HEK293 (cell line): Measurements from ENCODE around the gene NOSIP.

Experiments
- GFI1B ChIP-seq: fragments of 450-650 bp; formaldehyde crosslinking; IDR thresholded peaks from 2 replicates; pipeline ENCODE4 v1.5.1; 2016; ENCODE audit warnings: missing biosample characterization, missing genetic modification characterization
- GLIS1 ChIP-seq: fragments of 450-650 bp; formaldehyde crosslinking; IDR thresholded peaks from 2 replicates; pipeline ENCODE4 v1.5.1; 2016; ENCODE audit warnings: missing biosample characterization, missing genetic modification characterization
- IKZF3 ChIP-seq: fragments of 450-650 bp; IDR thresholded peaks from 2 replicates; pipeline ENCODE4 v1.5.0; 2018; ENCODE audit warnings: missing biosample characterization, mild to moderate bottlenecking, missing genetic modification characterization, moderate library complexity
- REPIN1 ChIP-seq: fragments of 450-650 bp; formaldehyde crosslinking; IDR thresholded peaks from 2 replicates; pipeline ENCODE4 v1.5.1; 2017; ENCODE audit warnings: missing biosample characterization, missing genetic modification characterization, low read depth
- SALL2 ChIP-seq: fragments of 450-650 bp; formaldehyde crosslinking; IDR thresholded peaks from 2 replicates; pipeline ENCODE4 v1.5.0; 2017; ENCODE audit warnings: missing biosample characterization, mild to moderate bottlenecking, missing genetic modification characterization, borderline replicate concordance
- SCRT1 ChIP-seq: fragments of 450-650 bp; formaldehyde crosslinking; IDR thresholded peaks from 2 replicates; pipeline ENCODE4 v1.5.1; 2016; ENCODE audit warnings: missing biosample characterization, missing genetic modification characterization, borderline replicate concordance
- SP3 ChIP-seq: fragments of 450-650 bp; formaldehyde crosslinking; IDR thresholded peaks from 2 replicates; pipeline ENCODE4 v1.5.1; 2016; ENCODE audit warnings: missing biosample characterization, missing genetic modification characterization
- WT1 ChIP-seq: fragments of 450-650 bp; formaldehyde crosslinking; IDR thresholded peaks from 2 replicates; pipeline ENCODE4 v1.5.1; 2016; ENCODE audit warnings: missing biosample characterization, missing genetic modification characterization
- ZFHX2 ChIP-seq: fragments of 450-650 bp; formaldehyde crosslinking; conservative IDR thresholded peaks from 2 replicates; pipeline ENCODE4 v1.5.1; 2016; ENCODE audit warnings: missing biosample characterization, missing genetic modification characterization
- ZNF112 ChIP-seq: fragments of 450-650 bp; formaldehyde crosslinking; IDR thresholded peaks from 2 replicates; pipeline ENCODE4 v1.5.0; 2017; ENCODE audit warnings: missing biosample characterization, missing genetic modification characterization
- ZNF121 ChIP-seq: fragments of 450-650 bp; formaldehyde crosslinking; IDR thresholded peaks from 2 replicates; pipeline ENCODE4 v1.5.1; 2016; ENCODE audit warnings: missing biosample characterization, missing genetic modification characterization
- ZNF140 ChIP-seq: fragments of 450-650 bp; formaldehyde crosslinking; IDR thresholded peaks from 2 replicates; pipeline ENCODE4 v1.5.1; 2016; ENCODE audit warnings: missing biosample characterization, missing genetic modification characterization
- ZNF146 ChIP-seq: fragments of 450-650 bp; formaldehyde crosslinking; IDR thresholded peaks from 2 replicates; pipeline ENCODE4 v1.5.1; 2016; ENCODE audit warnings: missing biosample characterization, missing genetic modification characterization
- ZNF155 ChIP-seq: fragments of 450-650 bp; formaldehyde crosslinking; IDR thresholded peaks from 2 replicates; pipeline ENCODE4 v1.5.1; 2016; ENCODE audit warnings: missing biosample characterization, missing genetic modification characterization
- ZNF24 ChIP-seq: fragments of 450-650 bp; formaldehyde crosslinking; IDR thresholded peaks from 2 replicates; pipeline ENCODE4 v1.5.1; 2016; ENCODE audit warnings: missing biosample characterization, missing genetic modification characterization
- ZNF366 ChIP-seq: fragments of 450-650 bp; formaldehyde crosslinking; conservative IDR thresholded peaks from 2 replicates; pipeline ENCODE4 v1.5.1; 2016; ENCODE audit warnings: missing biosample characterization, missing genetic modification characterization
- ZNF426 ChIP-seq: fragments of 450-650 bp; formaldehyde crosslinking; IDR thresholded peaks from 2 replicates; pipeline ENCODE4 v1.5.1; 2017; ENCODE audit warnings: missing biosample characterization, missing genetic modification characterization, mild to moderate bottlenecking, inconsistent platforms, moderate library complexity
- ZNF501 ChIP-seq: fragments of 450-650 bp; formaldehyde crosslinking; IDR thresholded peaks from 2 replicates; pipeline ENCODE4 v1.5.1; 2016; ENCODE audit warnings: missing biosample characterization, missing genetic modification characterization
- ZNF596 ChIP-seq: fragments of 450-650 bp; IDR thresholded peaks from 2 replicates; pipeline ENCODE4 v1.5.0; 2018; ENCODE audit warnings: missing biosample characterization, mild to moderate bottlenecking, missing genetic modification characterization, moderate library complexity
- ZNF670 ChIP-seq: fragments of 450-650 bp; formaldehyde crosslinking; IDR thresholded peaks from 2 replicates; pipeline ENCODE4 v1.5.1; 2016; ENCODE audit warnings: missing biosample characterization, missing genetic modification characterization, low read depth
- ZNF785 ChIP-seq: fragments of 450-650 bp; formaldehyde crosslinking; IDR thresholded peaks from 2 replicates; pipeline ENCODE4 v1.5.1; 2016; ENCODE audit warnings: missing biosample characterization, missing genetic modification characterization
- TF ChIP-seq, protein P1 (sequence below): fragments of 450-650 bp; formaldehyde crosslinking; conservative IDR thresholded peaks from 2 replicates; pipeline ENCODE4 v1.5.1; 2016; ENCODE audit warnings: low read depth, missing biosample characterization, missing genetic modification characterization
- TF ChIP-seq, protein P2 (sequence below): fragments of 450-650 bp; formaldehyde crosslinking; IDR thresholded peaks from 2 replicates; pipeline ENCODE4 v1.5.1; 2016; ENCODE audit warnings: missing biosample characterization, missing genetic modification characterization
- TF ChIP-seq, protein P3 (sequence below): sonication (generic); formaldehyde crosslinking; IDR thresholded peaks from 2 replicates; pipeline ENCODE4 v1.8.1; 2022; ENCODE audit warnings: mild to moderate bottlenecking, moderate library complexity, missing genetic modification reagents
- TF ChIP-seq, protein P4 (sequence below): fragments of 450-650 bp; formaldehyde crosslinking; IDR thresholded peaks from 2 replicates; pipeline ENCODE4 v1.5.1; 2017; ENCODE audit warnings: missing biosample characterization, missing genetic modification characterization
- TF ChIP-seq, protein P5 (sequence below): fragments of 450-650 bp; formaldehyde crosslinking; IDR thresholded peaks from 2 replicates; pipeline ENCODE4 v1.5.1; 2016; ENCODE audit warnings: missing biosample characterization, missing genetic modification characterization, low read depth

Gene NOSIP

DNA sequence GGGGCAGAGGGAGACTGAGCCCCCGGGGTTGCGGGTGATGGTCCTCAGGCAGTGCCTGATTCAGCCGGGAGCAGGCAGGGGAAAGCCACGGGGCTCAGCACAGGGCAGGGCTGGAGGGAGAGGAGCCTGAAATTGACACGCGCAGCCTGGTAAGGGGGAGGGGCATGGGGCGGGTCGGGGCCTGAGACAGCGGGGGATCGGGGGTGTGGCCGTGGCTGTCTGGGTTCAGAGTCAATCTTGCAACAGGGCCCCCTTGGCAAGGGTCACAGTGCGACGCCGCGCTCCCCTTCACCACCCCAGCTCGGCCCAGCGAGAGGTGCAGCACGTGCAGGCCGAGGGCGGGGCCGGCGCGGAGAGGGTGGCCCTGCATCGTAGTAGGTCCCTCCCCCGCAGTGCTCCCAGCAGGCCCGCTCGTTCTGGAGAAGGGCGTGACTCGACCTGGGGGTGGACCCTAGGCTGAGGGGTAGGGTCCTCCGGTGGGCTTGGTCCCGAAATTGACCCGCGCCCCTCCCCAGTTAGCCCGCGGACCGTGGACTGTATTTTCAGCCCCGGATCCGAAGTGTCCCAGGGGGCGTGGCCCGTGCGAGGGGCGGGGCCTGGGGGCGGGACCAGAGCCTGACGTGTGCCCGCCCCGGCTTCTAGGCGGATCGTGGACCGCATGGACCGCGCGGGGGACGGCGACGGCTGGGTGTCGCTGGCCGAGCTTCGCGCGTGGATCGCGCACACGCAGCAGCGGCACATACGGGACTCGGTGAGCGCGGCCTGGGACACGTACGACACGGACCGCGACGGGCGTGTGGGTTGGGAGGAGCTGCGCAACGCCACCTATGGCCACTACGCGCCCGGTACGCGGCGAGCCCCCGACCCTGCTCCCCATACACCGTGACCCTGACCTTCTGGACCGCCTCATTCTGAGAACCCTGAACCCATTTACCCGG is 46.5 kb downstream of the NOSIP start (continued):
- TF ChIP-seq, protein P1, sequence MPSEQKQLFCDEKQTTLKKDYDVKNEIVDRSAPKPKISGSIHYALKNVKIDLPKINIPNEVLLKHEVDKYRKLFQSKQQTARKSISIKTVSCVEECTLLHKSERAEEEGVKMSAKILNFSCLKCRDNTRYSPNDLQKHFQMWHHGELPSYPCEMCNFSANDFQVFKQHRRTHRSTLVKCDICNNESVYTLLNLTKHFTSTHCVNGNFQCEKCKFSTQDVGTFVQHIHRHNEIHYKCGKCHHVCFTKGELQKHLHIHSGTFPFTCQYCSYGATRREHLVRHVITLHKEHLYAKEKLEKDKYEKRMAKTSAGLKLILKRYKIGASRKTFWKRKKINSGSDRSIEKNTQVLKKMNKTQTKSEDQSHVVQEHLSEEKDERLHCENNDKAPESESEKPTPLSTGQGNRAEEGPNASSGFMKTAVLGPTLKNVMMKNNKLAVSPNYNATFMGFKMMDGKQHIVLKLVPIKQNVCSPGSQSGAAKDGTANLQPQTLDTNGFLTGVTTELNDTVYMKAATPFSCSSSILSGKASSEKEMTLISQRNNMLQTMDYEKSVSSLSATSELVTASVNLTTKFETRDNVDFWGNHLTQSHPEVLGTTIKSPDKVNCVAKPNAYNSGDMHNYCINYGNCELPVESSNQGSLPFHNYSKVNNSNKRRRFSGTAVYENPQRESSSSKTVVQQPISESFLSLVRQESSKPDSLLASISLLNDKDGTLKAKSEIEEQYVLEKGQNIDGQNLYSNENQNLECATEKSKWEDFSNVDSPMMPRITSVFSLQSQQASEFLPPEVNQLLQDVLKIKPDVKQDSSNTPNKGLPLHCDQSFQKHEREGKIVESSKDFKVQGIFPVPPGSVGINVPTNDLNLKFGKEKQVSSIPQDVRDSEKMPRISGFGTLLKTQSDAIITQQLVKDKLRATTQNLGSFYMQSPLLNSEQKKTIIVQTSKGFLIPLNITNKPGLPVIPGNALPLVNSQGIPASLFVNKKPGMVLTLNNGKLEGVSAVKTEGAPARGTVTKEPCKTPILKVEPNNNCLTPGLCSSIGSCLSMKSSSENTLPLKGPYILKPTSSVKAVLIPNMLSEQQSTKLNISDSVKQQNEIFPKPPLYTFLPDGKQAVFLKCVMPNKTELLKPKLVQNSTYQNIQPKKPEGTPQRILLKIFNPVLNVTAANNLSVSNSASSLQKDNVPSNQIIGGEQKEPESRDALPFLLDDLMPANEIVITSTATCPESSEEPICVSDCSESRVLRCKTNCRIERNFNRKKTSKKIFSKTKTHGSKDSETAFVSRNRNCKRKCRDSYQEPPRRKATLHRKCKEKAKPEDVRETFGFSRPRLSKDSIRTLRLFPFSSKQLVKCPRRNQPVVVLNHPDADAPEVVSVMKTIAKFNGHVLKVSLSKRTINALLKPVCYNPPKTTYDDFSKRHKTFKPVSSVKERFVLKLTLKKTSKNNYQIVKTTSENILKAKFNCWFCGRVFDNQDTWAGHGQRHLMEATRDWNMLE (tag by site-specific recombination): no peak
- no peak for TF ChIP-seq ZNF596 (tag by site-specific recombination)
- TF ChIP-seq REPIN1 (tag by site-specific recombination): no peak
- no peak for TF ChIP-seq GFI1B (tag by site-specific recombination)
- TF ChIP-seq ZNF140 (tag by site-specific recombination): no peak
- TF ChIP-seq ZNF426 (tag by site-specific recombination): no peak
- no peak for TF ChIP-seq SALL2
- peak; percentile 58 for TF ChIP-seq ZFHX2 (tag by site-specific recombination)
- no peak for TF ChIP-seq ZNF501 (tag by site-specific recombination)
- TF ChIP-seq SCRT1 (tag by site-specific recombination): no peak
- TF ChIP-seq ZNF366 (tag by site-specific recombination): 0 out of 2 replicates have a peak, but pooled peaks have one; percentile 2
- no peak; the same call in 1 of the 2 replicates for TF ChIP-seq ZNF785
- TF ChIP-seq WT1 (tag by site-specific recombination): no peak
- no peak for TF ChIP-seq ZNF670
- TF ChIP-seq, protein P2, sequence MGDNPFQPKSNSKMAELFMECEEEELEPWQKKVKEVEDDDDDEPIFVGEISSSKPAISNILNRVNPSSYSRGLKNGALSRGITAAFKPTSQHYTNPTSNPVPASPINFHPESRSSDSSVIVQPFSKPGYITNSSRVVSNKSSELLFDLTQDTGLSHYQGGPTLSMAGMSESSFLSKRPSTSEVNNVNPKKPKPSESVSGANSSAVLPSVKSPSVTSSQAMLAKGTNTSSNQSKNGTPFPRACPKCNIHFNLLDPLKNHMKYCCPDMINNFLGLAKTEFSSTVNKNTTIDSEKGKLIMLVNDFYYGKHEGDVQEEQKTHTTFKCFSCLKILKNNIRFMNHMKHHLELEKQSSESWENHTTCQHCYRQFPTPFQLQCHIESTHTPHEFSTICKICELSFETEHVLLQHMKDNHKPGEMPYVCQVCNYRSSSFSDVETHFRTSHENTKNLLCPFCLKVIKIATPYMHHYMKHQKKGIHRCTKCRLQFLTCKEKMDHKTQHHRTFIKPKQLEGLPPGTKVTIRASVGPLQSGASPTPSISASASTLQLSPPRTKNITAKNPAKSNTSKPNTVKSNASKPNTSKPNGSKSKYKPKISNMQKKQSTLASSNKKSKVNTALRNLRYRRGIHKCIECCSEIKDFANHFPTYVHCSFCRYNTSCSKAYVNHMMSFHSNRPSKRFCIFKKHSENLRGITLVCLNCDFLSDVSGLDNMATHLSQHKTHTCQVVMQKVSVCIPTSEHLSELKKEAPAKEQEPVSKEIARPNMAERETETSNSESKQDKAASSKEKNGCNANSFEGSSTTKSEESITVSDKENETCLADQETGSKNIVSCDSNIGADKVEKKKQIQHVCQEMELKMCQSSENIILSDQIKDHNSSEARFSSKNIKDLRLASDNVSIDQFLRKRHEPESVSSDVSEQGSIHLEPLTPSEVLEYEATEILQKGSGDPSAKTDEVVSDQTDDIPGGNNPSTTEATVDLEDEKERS: no peak
- TF ChIP-seq, protein P3, sequence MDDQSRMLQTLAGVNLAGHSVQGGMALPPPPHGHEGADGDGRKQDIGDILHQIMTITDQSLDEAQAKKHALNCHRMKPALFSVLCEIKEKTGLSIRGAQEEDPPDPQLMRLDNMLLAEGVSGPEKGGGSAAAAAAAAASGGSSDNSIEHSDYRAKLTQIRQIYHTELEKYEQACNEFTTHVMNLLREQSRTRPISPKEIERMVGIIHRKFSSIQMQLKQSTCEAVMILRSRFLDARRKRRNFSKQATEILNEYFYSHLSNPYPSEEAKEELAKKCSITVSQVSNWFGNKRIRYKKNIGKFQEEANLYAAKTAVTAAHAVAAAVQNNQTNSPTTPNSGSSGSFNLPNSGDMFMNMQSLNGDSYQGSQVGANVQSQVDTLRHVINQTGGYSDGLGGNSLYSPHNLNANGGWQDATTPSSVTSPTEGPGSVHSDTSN (CRISPR knock-in tag): 0 out of 2 replicates have a peak, but pooled peaks have one; percentile 21
- TF ChIP-seq, protein P4, sequence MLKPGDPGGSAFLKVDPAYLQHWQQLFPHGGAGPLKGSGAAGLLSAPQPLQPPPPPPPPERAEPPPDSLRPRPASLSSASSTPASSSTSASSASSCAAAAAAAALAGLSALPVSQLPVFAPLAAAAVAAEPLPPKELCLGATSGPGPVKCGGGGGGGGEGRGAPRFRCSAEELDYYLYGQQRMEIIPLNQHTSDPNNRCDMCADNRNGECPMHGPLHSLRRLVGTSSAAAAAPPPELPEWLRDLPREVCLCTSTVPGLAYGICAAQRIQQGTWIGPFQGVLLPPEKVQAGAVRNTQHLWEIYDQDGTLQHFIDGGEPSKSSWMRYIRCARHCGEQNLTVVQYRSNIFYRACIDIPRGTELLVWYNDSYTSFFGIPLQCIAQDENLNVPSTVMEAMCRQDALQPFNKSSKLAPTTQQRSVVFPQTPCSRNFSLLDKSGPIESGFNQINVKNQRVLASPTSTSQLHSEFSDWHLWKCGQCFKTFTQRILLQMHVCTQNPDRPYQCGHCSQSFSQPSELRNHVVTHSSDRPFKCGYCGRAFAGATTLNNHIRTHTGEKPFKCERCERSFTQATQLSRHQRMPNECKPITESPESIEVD: no peak
- TF ChIP-seq IKZF3 (tag by site-specific recombination): no peak
- TF ChIP-seq ZNF24 (tag by site-specific recombination): no peak; the same call in 1 of the 2 replicates
- TF ChIP-seq, protein P5, sequence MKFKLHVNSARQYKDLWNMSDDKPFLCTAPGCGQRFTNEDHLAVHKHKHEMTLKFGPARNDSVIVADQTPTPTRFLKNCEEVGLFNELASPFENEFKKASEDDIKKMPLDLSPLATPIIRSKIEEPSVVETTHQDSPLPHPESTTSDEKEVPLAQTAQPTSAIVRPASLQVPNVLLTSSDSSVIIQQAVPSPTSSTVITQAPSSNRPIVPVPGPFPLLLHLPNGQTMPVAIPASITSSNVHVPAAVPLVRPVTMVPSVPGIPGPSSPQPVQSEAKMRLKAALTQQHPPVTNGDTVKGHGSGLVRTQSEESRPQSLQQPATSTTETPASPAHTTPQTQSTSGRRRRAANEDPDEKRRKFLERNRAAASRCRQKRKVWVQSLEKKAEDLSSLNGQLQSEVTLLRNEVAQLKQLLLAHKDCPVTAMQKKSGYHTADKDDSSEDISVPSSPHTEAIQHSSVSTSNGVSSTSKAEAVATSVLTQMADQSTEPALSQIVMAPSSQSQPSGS: no peak
- no peak for TF ChIP-seq ZNF112 (tag by site-specific recombination)
- no peak for TF ChIP-seq ZNF121 (tag by site-specific recombination)
- TF ChIP-seq SP3 (tag by site-specific recombination): peak; percentile 89
- TF ChIP-seq ZNF155: no peak
- TF ChIP-seq GLIS1 (tag by site-specific recombination): peak; percentile 81
- no peak for TF ChIP-seq ZNF146 (tag by site-specific recombination)
